GM12875 (cell line): Measurements from ENCODE around the gene PKM.

Experiments used
- H3K4me3 ChIP-seq: one replicate; pipeline ENCODE4 v1.5.1; 2011; ENCODE audit warnings: low read depth, low read length, control low read depth
- CTCF ChIP-seq: IDR thresholded peaks from 2 replicates; pipeline ENCODE4 v1.5.1; 2011; ENCODE audit warnings: low read depth, mild to moderate bottlenecking, control low read depth, inconsistent platforms, low read length, moderate library complexity, borderline replicate concordance; ENCODE audit not compliant: insufficient read depth

Gene PKM

GRCh38 chr15:72154316-72154715 is 76.7 kb downstream of the PKM start:
- TF ChIP-seq CTCF = no peak
- no peak overlapping the region for H3K4me3 ChIP-seq

GRCh38 chr15:72153269-72154000 is 77.6 kb downstream of the PKM start:
- no peak for TF ChIP-seq CTCF
- H3K4me3 ChIP-seq = no peak overlapping the region
